ENCODE data around the gene RCCD1. TPM values are rescaled to one million over a fixed set of nuclear protein-coding genes. Genes with fewer than 3 reads are reported as not detected.

Gene RCCD1
- total and polyA plus RNA-seq, 2 of the 8 experiments (the other 6 are each of a cell fraction or from before 2014, with no cell fraction given) = 9.9 to 18.8 TPM

GRCh38 chr15:90956274-90957030 is 1.8 kb downstream of the RCCD1 start:
- peak overlapping the region; percentile 48 to 72 (median 60) for H3K4me3 ChIP-seq (ENCODE audit: extremely low read depth in 1 of 4, insufficient read depth in 2 of 4, low read depth in 3 of 4, low read length in 4 of 4)
- peaks cover 0 to 15% (median 8%) of the 10 kb centered on the region in 4 experiments; a peak in 6 of 7 replicates for H3K4me1 ChIP-seq (replicated peaks in 1 of 4; ENCODE audit: control insufficient read depth in 3 of 4, insufficient read depth in 4 of 4, low read length in 3 of 4)
- H3K79me2 ChIP-seq (ENCODE audit: control insufficient read depth in 1 of 2, insufficient read depth in 2 of 2, low read length in 2 of 2) = no peaks in the 10 kb centered on the region
- no peak for FAIRE-seq
- H3K36me3 ChIP-seq (ENCODE audit: control insufficient read depth in 2 of 4, insufficient read depth in 4 of 4, low read length in 3 of 4) = peaks cover 0 to 23% (median 17%) of the 10 kb centered on the region in 4 experiments
- H3K23me2 ChIP-seq (ENCODE audit: low read depth, low read length) = peaks cover 14% of the 10 kb centered on the region; the same call in 1 of the 2 replicates
- no peak overlapping the region for H3K27ac ChIP-seq (ENCODE audit: low read depth, low read length)
- no peak overlapping the region for H2AFZ ChIP-seq (ENCODE audit: low read length)
- peaks cover 1 to 9% of the 10 kb centered on the region in 2 experiments for H4K20me1 ChIP-seq (replicated peaks in 1 of 2; ENCODE audit: control insufficient read depth in 1 of 2, insufficient read depth in 2 of 2, low read length in 2 of 2)
- 12% methylated on average over 38 of the region's 56 CpGs; no CpG with 5 or more reads in 1 of the 2 experiments for WGBS, 2 experiments (ENCODE audit: extremely low coverage in 1 of 2, insufficient coverage in 1 of 2, insufficient read length in 1 of 2, insufficient replicate concordance in 2 of 2, low coverage in 1 of 2, low lambda C conversion rate in 2 of 2, missing lambda C conversion rate in 1 of 2)
- ChIA-PET CTCF (ENCODE audit: partially characterized antibody) (interaction anchor here (0.7 to 19.2 kb wide), 32 partner anchors 9 to 426 kb away, joined by 3 to 306 read pairs (median 4); partner anchors contain the start of genes HDDC3, MAN2A2 and UNC45A), POLR2A (ENCODE audit: partially characterized antibody) (interaction anchor here (0.7 to 2.8 kb wide), 11 partner anchors 10 to 77 kb away, joined by 3 to 20 read pairs (median 3); partner anchors contain the start of genes HDDC3 and PRC1)
- no peak overlapping the region for H3K4ac ChIP-seq (replicated peaks; ENCODE audit: insufficient read length, low read depth, low read length)
- H4K8ac ChIP-seq (ENCODE audit: extremely low read depth, insufficient read depth, low read length) = no peak overlapping the region; the same call in 1 of the 2 replicates
- peak overlapping the region in 2 of 4 experiments; percentile 13 to 79; a peak in 2 of 7 replicates for H3K9ac ChIP-seq (replicated peaks in 1 of 4; ENCODE audit: extremely low read depth in 1 of 4, low read depth in 3 of 4, low read length in 3 of 4)
- H3K27me3 ChIP-seq (replicated peaks in 1 of 4; ENCODE audit: control insufficient read depth in 3 of 4, extremely low read depth in 1 of 4, insufficient read depth in 3 of 4, low read length in 3 of 4) = no peaks in the 10 kb centered on the region
- H2BK5ac ChIP-seq (ENCODE audit: low read depth, low read length) = no peak overlapping the region
- no peak overlapping the region for H3K23ac ChIP-seq (ENCODE audit: insufficient read length)
- H3K14ac ChIP-seq (ENCODE audit: insufficient read length) = no peak overlapping the region
- no peak overlapping the region for H2BK12ac ChIP-seq (ENCODE audit: low read depth, low read length)
- no peak overlapping the region for H3K56ac ChIP-seq (replicated peaks; ENCODE audit: insufficient read length, low read depth, low read length)
- H3K9me3 ChIP-seq (ENCODE audit: insufficient read depth in 2 of 2, low read depth in 1 of 2, low read length in 1 of 2) = no peaks in the 10 kb centered on the region
- peak overlapping the region; percentile 29; the same call in 1 of the 2 replicates for H2BK15ac ChIP-seq (ENCODE audit: low read length)
- no peak overlapping the region for H4K5ac ChIP-seq (ENCODE audit: insufficient read length, low read depth, low read length)
- peak overlapping the region; percentile 72 for H4K91ac ChIP-seq (replicated peaks; ENCODE audit: insufficient read length, low read length)
- peaks cover 3% of the 10 kb centered on the region; the same call in 1 of the 2 replicates for H3K79me1 ChIP-seq (ENCODE audit: low read depth, low read length)
- peak overlapping the region; percentile 7; the same call in 1 of the 2 replicates for H3K18ac ChIP-seq (ENCODE audit: extremely low read depth, low read length)
- H2AK5ac ChIP-seq (ENCODE audit: low read depth, low read length) = no peak overlapping the region
- H2BK120ac ChIP-seq (replicated peaks; ENCODE audit: low read depth, low read length) = no peak overlapping the region
- H2BK20ac ChIP-seq (ENCODE audit: low read length) = no peak overlapping the region
- H3K4me2 ChIP-seq (ENCODE audit: insufficient read depth in 1 of 2, low read depth in 2 of 2, low read length in 2 of 2) = peak overlapping the region; percentile 82 to 98
- peak in 1 of 2 experiments; percentile 94 for DNase-seq (ENCODE audit: low read depth in 1 of 2, low spot score in 2 of 2)
- TF ChIP-seq TAF1 (IDR thresholded peaks at IDR 0.05; ENCODE audit: low read depth, low read length) (peak; percentile 77), FOSL1 (IDR thresholded peaks at IDR 0.05; ENCODE audit: insufficient read depth, low read depth, low read length) (no peak), HDAC6 (IDR thresholded peaks at IDR 0.05; ENCODE audit: low read depth, low read length) (no peak), ASH2L (IDR thresholded peaks at IDR 0.05; ENCODE audit: low read length) (peak; percentile 29), POLR2AphosphoS5 (IDR thresholded peaks at IDR 0.05; ENCODE audit: low read depth, low read length) (peak; percentile 70), ATF2 (IDR thresholded peaks at IDR 0.05; ENCODE audit: low read length) (no peak), NANOG (IDR thresholded peaks at IDR 0.05; ENCODE audit: insufficient read depth, low read depth, low read length, poor library complexity, severe bottlenecking) (no peak), BRCA1 (IDR thresholded peaks at IDR 0.05; ENCODE audit: low read depth, low read length) (no peak), ZNF274 (IDR thresholded peaks at IDR 0.05; ENCODE audit: borderline replicate concordance, extremely low read depth, low read length) (no peak), BACH1 (IDR thresholded peaks at IDR 0.05; ENCODE audit: low read length) (peak; percentile 70)

All from H1 (cell line).